AG04449 (cell line): ENCODE data around the gene EN2.

Experiments used
- CTCF ChIA-PET: fragments of 350-600 bp; formaldehyde crosslinking; extraction: SDS; loops from one replicate; lab custom pipeline; 2021; ENCODE audit warnings: antibody characterized with exemption; lab: Yijun Ruan, JAX
- POLR2A ChIA-PET: fragments of 400-600, 350-600 bp; formaldehyde crosslinking; extraction: SDS; loops from one replicate; lab custom pipeline; 2020; ENCODE audit warnings: antibody characterized with exemption, inconsistent platforms; lab: Yijun Ruan, JAX
- DNase-seq: peaks from one replicate; pipeline ENCODE4 v3.0.0-alpha.2; 2010; ENCODE audit warnings: low read depth, low spot score
- H3K4me3 ChIP-seq: 2 replicates; pipeline ENCODE4 v1.5.1; 2011; ENCODE audit warnings: low read depth, mild to moderate bottlenecking, control low read depth, low read length
- CTCF ChIP-seq: IDR thresholded peaks from one replicate; pipeline ENCODE4 v1.5.1; 2011; ENCODE audit warnings: mild to moderate bottlenecking, moderate library complexity, low read length, control low read depth, inconsistent platforms; ENCODE audit not compliant: insufficient read depth; ENCODE audit errors: missing control alignments

Gene EN2

GRCh38 chr7:155430606-155431005 is 27.3 kb upstream of the EN2 start:
- POLR2A ChIA-PET, result no interaction called here
- no peak for TF ChIP-seq CTCF
- no peak for DNase-seq
- H3K4me3 ChIP-seq, result no peak overlapping the region
- CTCF ChIA-PET, result no interaction called here

GRCh38 chr7:155431231-155431630 is 26.7 kb upstream of the EN2 start:
- no peak for DNase-seq
- TF ChIP-seq CTCF, result no peak
- no peak overlapping the region for H3K4me3 ChIP-seq
- ChIA-PET CTCF (no interaction called here), POLR2A (no interaction called here)

- no peak for DNase-seq
- CTCF ChIA-PET, result no interaction called here
- POLR2A ChIA-PET, result no interaction called here
- H3K4me3 ChIP-seq, result no peak overlapping the region
- TF ChIP-seq CTCF, result no peak
Measured at GRCh38 chr7:155431711-155432110, 26.2 kb upstream of the EN2 start.

- no peak for DNase-seq
- no peak for TF ChIP-seq CTCF
- H3K4me3 ChIP-seq, result no peak overlapping the region
- POLR2A ChIA-PET, result no interaction called here
- CTCF ChIA-PET, result no interaction called here
Measured at GRCh38 chr7:155435110-155435509, 22.8 kb upstream of the EN2 start.

GRCh38 chr7:155437836-155438235 is 20.1 kb upstream of the EN2 start:
- ChIA-PET POLR2A (no interaction called here), CTCF (no interaction called here)
- H3K4me3 ChIP-seq, result no peak overlapping the region
- TF ChIP-seq CTCF, result no peak
- DNase-seq, result no peak

GRCh38 chr7:155438777-155439176 is 19.2 kb upstream of the EN2 start:
- CTCF ChIA-PET, result no interaction called here
- no peak for TF ChIP-seq CTCF
- no peak for DNase-seq
- H3K4me3 ChIP-seq, result no peak overlapping the region
- POLR2A ChIA-PET, result no interaction called here
